ENCODE measurements around the gene DBF4B.
A peak's percentile ranks its signal among the peaks of the same experiment; 100 is the strongest.

Gene DBF4B

GRCh38 chr17:44778656-44779210, 70.3 kb downstream of the DBF4B start:
- no peak for DNase-seq

GRCh38 chr17:44779211-44780025, 71.0 kb downstream of the DBF4B start:
- DNase-seq = peak; percentile 85

- no peak for DNase-seq
These were observed 71.7 kb downstream of the DBF4B start for GRCh38 chr17:44780161-44780560.

GRCh38 chr17:44780845-44781480, 72.5 kb downstream of the DBF4B start:
- DNase-seq = no peak

GRCh38 chr17:44781551-44782325, 73.3 kb downstream of the DBF4B start:
- DNase-seq = no peak

- no peak for DNase-seq
These were observed 73.9 kb downstream of the DBF4B start for GRCh38 chr17:44782326-44782850.

- DNase-seq = no peak
These were observed 77.5 kb downstream of the DBF4B start for GRCh38 chr17:44785921-44786320.

GRCh38 chr17:44786551-44787081, 78.2 kb downstream of the DBF4B start:
- no peak for DNase-seq

- DNase-seq = no peak
These were observed 78.9 kb downstream of the DBF4B start for GRCh38 chr17:44787271-44787940.

- no peak for DNase-seq
These were observed 79.7 kb downstream of the DBF4B start for GRCh38 chr17:44788139-44788538.

GRCh38 chr17:44792276-44792675, 83.8 kb downstream of the DBF4B start:
- DNase-seq = no peak

- DNase-seq = no peak
These were observed 85.7 kb downstream of the DBF4B start for GRCh38 chr17:44793885-44794842.

- no peak for DNase-seq
These were observed 86.5 kb downstream of the DBF4B start for GRCh38 chr17:44794851-44795413.

GRCh38 chr17:44795421-44795820, 87.0 kb downstream of the DBF4B start:
- no peak for DNase-seq

- DNase-seq = no peak
These were observed 87.5 kb downstream of the DBF4B start for GRCh38 chr17:44795928-44796327.

- DNase-seq = no peak
These were observed 88.3 kb downstream of the DBF4B start for GRCh38 chr17:44796731-44797130.

GRCh38 chr17:44797802-44798201, 89.3 kb downstream of the DBF4B start:
- no peak for DNase-seq

GRCh38 chr17:44798356-44798755, 89.9 kb downstream of the DBF4B start:
- DNase-seq = no peak

Data from activated naive CD4-positive, alpha-beta T cell treated with anti-CD3 and anti-CD28 coated beads, Interleukin-2, amount 50 U/mL, for 16 hours (primary cell).